ENCODE data around the gene PCID2.
A peak's percentile ranks its signal among the peaks of the same experiment; 100 is the strongest.
"Not testable (repeated sequence)": the region's sequence is repeated elsewhere in the genome, so short reads cannot be mapped to it uniquely, and the experiment has no call there.

Gene PCID2

GRCh38 chr13:113164492-113164891, 44.0 kb downstream of the PCID2 start:
- DNase-seq (ENCODE audit: low read depth) = no peak

GRCh38 chr13:113162783-113163685, 45.4 kb downstream of the PCID2 start:
- no peak for DNase-seq (ENCODE audit: low read depth)

DNA sequence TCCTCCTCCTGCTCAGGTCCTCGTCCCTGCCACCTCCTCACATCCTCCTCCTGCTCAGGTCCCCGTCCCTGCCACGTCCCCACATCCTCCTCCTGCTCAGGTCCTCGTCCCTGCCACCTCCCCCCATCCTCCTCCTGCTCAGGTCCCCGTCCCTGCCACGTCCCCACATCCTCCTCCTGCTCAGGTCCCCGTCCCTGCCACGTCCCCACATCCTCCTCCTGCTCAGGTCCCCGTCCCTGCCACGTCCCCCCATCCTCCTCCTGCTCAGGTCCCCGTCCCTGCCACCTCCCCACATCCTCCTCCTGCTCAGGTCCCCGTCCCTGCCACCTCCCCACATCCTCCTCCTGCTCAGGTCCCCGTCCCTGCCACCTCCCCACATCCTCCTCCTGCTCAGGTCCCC, 46.5 kb downstream of the PCID2 start:
- not testable (repeated sequence) for DNase-seq (ENCODE audit: low read depth)

DNA sequence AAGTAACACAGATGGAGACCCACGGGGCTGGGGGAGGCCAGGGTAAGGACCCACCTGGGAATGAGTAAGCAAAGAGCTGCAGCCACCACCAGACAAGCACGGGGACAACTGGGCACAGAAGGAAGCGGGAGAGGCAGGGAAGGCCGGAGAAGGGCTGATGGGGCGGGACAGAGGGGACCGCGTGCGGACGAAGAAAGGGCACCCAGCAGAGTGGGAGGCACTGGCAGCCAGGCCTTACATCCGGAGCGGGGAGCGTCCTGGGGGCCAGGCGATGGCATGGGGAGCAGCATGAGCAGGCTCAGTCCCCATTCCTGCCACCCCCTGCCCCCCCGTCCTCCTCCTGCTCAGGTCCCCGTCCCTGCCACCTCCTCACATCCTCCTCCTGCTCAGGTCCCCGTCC, 47.0 kb downstream of the PCID2 start:
- DNase-seq (ENCODE audit: low read depth) = no peak

DNA sequence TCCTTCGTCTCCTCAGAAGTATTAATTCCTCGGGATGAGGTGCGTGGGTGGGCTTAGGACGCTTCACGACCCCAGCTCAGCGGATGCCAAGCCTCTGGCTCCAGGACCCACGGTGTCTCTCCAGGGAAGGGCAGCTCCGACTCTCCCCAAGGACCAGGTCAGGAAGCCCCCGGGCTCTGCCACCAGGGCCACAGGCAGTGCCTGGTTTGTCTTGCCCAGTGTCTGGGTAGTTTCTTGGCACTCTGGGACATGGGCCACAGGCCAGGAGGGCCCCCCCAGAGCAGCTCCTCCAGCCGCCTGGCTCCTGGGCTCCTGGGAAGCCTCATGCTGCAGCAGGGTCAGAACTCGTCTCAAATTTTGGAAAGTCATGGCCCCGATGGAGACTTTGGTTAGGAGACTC, 47.5 kb downstream of the PCID2 start:
- DNase-seq (ENCODE audit: low read depth) = no peak

- no peak for DNase-seq (ENCODE audit: low read depth)
Measured at GRCh38 chr13:113159701-113160100, 48.8 kb downstream of the PCID2 start.

DNA sequence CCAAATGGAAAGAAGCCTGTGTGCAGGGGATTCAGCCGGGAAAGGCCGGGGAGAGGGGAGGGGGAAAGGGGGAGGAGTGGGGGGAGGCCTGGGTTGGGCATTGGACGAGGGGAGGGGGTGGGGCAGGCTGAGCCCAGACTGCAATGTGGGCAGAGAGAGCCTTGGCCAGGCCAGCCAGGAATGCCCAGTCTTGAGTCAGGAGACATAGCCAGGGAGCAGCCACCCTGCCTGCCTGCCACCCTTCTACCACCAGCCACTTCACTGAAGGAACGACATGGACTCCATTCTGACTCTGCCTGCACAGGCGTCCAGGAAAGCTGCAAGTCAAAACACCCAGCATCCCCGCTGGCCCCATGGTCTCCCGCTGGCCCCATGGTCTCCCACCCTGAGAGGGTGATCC, 49.5 kb downstream of the PCID2 start:
- DNase-seq (ENCODE audit: low read depth) = no peak

- no peak for DNase-seq (ENCODE audit: low read depth)
Measured at GRCh38 chr13:113157929-113158747, 50.3 kb downstream of the PCID2 start, which contains the start of gene PROZ. TSS of gene PROZ (plus strand) at chr13:113158648. CDS start at chr13:113158661, 13 bp downstream.

- DNase-seq (ENCODE audit: low read depth) = no peak
Measured at GRCh38 chr13:113157206-113157928, 51.1 kb downstream of the PCID2 start.

- no peak for DNase-seq (ENCODE audit: low read depth)
Measured at GRCh38 chr13:113155982-113156655, 52.4 kb downstream of the PCID2 start.

- DNase-seq (ENCODE audit: low read depth) = no peak
Measured at GRCh38 chr13:113155201-113155600, 53.3 kb downstream of the PCID2 start.

DNA sequence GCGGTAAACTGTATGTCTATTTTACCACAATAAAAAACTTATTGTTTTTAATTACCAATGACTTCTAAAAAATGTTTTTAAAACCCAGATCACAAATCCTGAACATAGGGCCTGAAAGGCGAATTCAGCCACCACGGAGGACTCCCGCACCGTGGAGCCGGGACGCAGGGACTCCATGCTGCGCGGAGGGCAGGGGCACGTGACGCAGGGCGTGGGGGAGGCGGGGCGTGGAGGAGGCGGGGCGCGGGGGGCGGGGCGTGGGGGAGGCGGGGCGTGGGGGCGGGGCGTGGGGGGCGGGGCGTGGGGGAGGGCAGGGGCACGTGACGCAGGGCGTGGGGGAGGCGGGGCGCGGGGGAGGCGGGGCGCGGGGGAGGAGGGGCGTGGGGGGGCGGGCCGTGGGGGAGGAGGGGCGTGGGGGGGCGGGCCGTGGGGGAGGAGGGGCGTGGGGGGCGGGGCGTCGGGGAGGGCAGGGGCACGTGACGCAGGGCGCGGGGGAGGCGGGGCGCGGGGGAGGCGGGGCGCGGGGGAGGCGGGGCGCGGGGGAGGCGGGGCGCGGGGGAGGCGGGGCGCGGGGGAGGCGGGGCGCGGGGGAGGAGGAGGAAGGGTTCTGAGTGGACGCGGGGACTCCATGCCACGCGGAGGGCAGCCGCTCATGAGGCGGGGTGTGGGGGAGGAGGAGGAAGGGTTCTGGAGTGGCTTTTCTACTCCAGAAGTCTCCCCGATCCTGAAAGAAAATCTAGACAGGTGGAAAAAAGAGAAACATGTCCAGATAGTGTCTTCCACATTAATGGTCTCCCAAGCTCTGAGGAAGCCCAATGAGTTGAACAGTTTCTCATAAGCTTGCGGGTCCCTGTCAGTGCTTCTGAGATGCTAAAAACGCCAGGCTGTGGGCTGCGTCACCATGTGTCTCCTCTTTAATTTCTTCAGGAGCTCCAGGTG, 54.4 kb downstream of the PCID2 start:
- peak; percentile 41 for DNase-seq (ENCODE audit: low read depth)

- DNase-seq (ENCODE audit: low read depth) = no peak
Measured at GRCh38 chr13:113152984-113153809, 55.3 kb downstream of the PCID2 start.

- DNase-seq (ENCODE audit: low read depth) = no peak
Measured at GRCh38 chr13:113152691-113152983, 55.8 kb downstream of the PCID2 start.

DNA sequence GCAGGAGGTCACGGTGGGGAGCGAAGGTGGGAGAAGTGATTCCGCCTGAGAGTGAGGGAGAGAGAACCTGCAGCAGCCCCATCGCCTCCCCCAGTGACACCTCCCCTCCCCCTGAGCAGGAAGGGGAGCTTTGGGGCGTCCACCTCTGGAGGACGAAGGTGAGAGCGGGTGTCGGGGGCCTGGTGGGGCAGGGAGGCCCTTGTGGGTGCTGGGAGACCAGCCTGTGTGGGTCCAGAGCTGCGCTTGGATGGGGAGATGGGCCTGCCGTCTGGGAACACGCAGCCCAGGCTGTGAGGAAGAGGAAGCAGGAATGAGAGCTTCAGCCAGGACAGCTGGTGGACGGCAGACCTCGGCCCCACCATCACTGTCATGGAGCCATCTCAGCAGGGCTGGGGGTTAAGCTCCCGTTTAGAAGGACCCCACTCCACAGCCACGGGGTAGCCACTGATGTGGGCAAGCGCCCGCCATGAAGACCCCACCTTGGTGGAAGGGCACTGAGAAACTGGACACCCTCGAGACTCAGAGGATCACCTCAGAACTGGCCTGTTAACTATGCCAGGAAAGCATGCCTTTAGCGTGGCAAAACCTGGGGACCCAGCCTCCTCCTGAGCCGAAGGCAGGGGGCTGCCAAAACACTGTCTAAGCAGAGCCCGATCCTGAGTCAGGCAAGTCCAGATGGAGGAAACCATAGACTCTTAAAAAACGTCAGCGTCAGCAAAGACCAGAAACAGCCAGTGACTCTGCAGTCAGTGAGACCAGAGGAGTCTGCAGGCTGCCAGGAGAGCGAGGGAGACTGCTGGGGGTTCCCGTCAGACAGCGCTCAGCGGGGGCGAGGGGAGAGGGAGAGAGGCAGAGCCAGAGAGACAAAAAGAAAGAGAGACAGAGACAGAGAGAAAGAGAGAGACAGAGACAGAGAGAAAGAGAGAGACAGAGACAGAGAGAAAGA, 56.5 kb downstream of the PCID2 start:
- DNase-seq (ENCODE audit: low read depth) = no peak

DNA sequence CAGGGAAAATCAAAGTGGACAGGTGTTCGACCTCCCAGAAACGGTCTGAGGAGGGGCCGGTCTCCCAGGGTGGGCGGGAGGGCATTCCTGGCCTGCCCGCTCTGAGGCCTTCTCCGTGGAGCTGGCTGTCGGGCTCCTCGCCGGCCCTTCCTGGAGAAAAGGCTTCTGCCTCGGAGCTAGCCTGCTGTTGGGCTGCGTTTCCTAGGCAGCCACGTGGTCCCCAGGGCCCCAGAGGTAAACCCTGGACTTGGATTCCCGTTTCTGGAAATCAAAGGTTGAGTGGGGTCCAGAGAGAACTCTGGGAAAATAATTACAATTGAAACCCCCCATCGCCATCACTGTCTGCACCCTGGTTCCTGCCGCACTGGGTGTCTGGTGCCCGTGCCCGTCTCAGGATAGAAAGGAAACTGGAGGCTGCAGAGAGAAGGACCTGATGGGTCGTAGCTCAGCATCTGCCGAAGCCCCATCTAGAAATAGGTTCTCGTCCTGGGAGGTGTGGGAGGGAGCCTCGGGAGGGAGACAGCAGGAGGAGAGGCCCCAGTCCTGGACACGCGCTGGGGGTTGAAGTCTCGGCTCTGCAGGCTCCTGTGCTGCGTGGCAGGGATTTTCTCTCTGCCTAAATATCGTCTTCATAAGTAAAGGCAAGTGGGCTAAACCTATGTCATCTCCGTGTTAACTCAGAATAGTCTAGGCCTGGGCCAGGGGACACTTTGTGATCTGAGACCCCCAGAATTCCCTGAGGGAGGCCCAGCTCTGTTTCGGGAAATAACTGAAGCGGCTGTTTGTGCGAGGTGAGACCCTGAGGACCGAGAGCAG, 57.7 kb downstream of the PCID2 start:
- DNase-seq (ENCODE audit: low read depth) = no peak

- no peak for DNase-seq (ENCODE audit: low read depth)
Measured at GRCh38 chr13:113149711-113150549, 58.5 kb downstream of the PCID2 start.
